Liver (tissue), 3 donors: ENCODE measurements around the gene INTS15.

ENCODE experiments used
- GABPA ChIP-seq, 2 donors: IDR thresholded peaks in 1 of 2; conservative IDR thresholded peaks in 1 of 2; 2 replicates each; pipeline ENCODE4 v1.6.1; 2016; ENCODE audit warnings: antibody characterized with exemption in 2 of 2, mild to moderate bottlenecking in 1 of 2, moderate library complexity in 1 of 2
- HNF4G ChIP-seq: IDR thresholded peaks from 2 replicates; pipeline ENCODE4 v1.6.1; 2016; ENCODE audit warnings: antibody characterized with exemption
- RAD21 ChIP-seq, 2 donors: IDR thresholded peaks; 2 replicates each; pipeline ENCODE4 v1.6.1; 2016; ENCODE audit warnings: antibody characterized with exemption in 2 of 2, mild to moderate bottlenecking in 2 of 2
- TF ChIP-seq, protein P1 (sequence below): fragments of 150-350 bp; IDR thresholded peaks from 2 replicates; pipeline ENCODE4 v1.5.1; 2017; ENCODE audit warnings: improper control_type of control experiment, low read depth, low read length; ENCODE audit not compliant: missing input control
- TF ChIP-seq, protein P2 (sequence below): IDR thresholded peaks from 2 replicates; pipeline ENCODE4 v1.6.1; 2016; ENCODE audit warnings: antibody characterized with exemption
- donor health status: healthy.
- donor health status: healthy.

DNA sequence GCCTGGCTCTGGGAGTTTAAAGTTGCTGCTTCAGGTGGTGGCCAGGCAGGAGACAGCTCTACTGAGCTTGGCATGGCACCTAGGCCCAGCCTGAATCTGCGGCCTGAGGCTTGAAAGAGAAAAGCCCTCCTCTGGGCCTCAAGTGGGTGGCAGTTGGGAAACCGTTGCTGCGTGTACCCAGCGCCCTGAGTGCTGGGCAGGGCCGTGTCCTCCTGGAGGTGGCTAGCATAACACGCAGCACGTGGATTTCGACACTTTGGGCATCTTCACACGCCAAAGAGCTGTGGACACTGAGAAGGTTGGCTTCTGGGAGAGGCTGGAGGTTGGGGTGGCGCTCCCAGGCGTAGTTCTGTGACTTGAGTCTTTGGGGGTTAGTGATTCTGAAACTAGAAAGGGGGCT lies 49.8 kb downstream of the INTS15 start:
- TF ChIP-seq, protein P1, sequence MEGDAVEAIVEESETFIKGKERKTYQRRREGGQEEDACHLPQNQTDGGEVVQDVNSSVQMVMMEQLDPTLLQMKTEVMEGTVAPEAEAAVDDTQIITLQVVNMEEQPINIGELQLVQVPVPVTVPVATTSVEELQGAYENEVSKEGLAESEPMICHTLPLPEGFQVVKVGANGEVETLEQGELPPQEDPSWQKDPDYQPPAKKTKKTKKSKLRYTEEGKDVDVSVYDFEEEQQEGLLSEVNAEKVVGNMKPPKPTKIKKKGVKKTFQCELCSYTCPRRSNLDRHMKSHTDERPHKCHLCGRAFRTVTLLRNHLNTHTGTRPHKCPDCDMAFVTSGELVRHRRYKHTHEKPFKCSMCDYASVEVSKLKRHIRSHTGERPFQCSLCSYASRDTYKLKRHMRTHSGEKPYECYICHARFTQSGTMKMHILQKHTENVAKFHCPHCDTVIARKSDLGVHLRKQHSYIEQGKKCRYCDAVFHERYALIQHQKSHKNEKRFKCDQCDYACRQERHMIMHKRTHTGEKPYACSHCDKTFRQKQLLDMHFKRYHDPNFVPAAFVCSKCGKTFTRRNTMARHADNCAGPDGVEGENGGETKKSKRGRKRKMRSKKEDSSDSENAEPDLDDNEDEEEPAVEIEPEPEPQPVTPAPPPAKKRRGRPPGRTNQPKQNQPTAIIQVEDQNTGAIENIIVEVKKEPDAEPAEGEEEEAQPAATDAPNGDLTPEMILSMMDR, result no peak
- no peak for TF ChIP-seq HNF4G
- no peak for TF ChIP-seq RAD21 (IDR thresholded peaks at IDR 0.05)
- no peak for TF ChIP-seq GABPA (IDR thresholded peaks at IDR 0.05 in 1 of 2, conservative IDR thresholded peaks at IDR 0.05 in 1 of 2)
- TF ChIP-seq, protein P2, sequence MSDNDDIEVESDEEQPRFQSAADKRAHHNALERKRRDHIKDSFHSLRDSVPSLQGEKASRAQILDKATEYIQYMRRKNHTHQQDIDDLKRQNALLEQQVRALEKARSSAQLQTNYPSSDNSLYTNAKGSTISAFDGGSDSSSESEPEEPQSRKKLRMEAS, result no peak
